ENCODE measurements around the gene SPRYD4.

DNA sequence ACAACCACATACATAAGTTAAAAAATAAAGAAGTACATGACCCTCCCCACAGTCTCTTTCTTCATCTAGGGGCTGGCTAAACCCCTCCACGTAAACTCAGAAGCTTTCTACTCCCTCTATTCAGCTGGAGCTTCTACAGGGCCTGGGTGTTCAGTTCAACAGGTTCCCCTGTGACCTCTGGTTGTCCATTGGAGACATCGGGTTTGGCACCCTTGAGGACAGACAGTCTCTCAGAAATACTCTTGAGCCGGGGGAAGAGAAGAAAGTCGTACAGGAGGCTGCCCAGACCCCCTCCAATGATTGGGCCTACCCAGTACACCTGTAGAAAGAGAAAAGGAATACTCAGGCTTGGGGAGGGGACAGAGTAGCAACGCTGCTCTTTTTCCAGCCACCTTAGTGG, 17.2 kb upstream of the SPRYD4 start:
- TF ChIP-seq, protein P1, sequence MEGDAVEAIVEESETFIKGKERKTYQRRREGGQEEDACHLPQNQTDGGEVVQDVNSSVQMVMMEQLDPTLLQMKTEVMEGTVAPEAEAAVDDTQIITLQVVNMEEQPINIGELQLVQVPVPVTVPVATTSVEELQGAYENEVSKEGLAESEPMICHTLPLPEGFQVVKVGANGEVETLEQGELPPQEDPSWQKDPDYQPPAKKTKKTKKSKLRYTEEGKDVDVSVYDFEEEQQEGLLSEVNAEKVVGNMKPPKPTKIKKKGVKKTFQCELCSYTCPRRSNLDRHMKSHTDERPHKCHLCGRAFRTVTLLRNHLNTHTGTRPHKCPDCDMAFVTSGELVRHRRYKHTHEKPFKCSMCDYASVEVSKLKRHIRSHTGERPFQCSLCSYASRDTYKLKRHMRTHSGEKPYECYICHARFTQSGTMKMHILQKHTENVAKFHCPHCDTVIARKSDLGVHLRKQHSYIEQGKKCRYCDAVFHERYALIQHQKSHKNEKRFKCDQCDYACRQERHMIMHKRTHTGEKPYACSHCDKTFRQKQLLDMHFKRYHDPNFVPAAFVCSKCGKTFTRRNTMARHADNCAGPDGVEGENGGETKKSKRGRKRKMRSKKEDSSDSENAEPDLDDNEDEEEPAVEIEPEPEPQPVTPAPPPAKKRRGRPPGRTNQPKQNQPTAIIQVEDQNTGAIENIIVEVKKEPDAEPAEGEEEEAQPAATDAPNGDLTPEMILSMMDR (IDR thresholded peaks at IDR 0.05), result no peak
- no peak for TF ChIP-seq POLR2A (IDR thresholded peaks at IDR 0.05)
